ENCODE results near the gene TESK1.

DNA sequence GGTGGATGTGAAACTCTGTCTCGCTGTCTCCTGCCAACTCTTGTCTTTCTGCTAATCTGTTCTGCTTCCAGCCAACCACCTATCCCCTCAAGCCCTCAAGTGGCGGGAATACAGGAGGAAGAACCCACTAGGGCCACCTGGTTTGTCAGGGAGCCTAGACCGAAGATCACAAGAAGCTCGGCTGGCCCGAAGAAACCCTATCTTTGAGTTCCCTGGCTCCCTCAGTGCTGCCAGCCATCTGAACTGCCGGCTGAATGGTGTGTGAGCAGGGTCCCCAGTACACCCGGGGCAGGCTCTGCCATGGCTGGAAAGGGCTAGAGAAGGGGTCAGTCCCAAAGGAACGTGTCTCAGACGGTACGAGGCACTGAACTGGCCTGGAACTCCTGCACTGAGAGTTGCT lies 49.2 kb upstream of the TESK1 start:
- TF ChIP-seq ELF4 (IDR thresholded peaks at IDR 0.05) (no peak), CTBP1 (IDR thresholded peaks at IDR 0.05; ENCODE audit: borderline replicate concordance) (no peak), SP1 (IDR thresholded peaks at IDR 0.05) (no peak), SUZ12 (IDR thresholded peaks at IDR 0.05) (no peak), FOXK2 (IDR thresholded peaks at IDR 0.05) (no peak), ZNF384 (IDR thresholded peaks at IDR 0.05) (no peak), L3MBTL2 (conservative IDR thresholded peaks at IDR 0.05) (no peak), BHLHE40 (IDR thresholded peaks at IDR 0.05; ENCODE audit: borderline replicate concordance) (no peak), TARDBP (IDR thresholded peaks at IDR 0.05) (no peak), FOXA1 (IDR thresholded peaks at IDR 0.05) (no peak), FOXM1 (IDR thresholded peaks at IDR 0.05; ENCODE audit: borderline replicate concordance) (no peak), NFRKB (IDR thresholded peaks at IDR 0.05) (no peak), LEF1 (IDR thresholded peaks at IDR 0.05; ENCODE audit: borderline replicate concordance) (no peak)
- TF ChIP-seq, protein P1, sequence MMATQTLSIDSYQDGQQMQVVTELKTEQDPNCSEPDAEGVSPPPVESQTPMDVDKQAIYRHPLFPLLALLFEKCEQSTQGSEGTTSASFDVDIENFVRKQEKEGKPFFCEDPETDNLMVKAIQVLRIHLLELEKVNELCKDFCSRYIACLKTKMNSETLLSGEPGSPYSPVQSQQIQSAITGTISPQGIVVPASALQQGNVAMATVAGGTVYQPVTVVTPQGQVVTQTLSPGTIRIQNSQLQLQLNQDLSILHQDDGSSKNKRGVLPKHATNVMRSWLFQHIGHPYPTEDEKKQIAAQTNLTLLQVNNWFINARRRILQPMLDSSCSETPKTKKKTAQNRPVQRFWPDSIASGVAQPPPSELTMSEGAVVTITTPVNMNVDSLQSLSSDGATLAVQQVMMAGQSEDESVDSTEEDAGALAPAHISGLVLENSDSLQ (IDR thresholded peaks at IDR 0.05): no peak

Data from HEK293T (cell line).